CD4-positive, alpha-beta T cell treated with Interleukin-4 for 4 hours (primary cell): Measurements from ENCODE around the gene ACLY.
"Not testable (repeated sequence)": the region's sequence is repeated elsewhere in the genome, so short reads cannot be mapped to it uniquely, and the experiment has no call there.

Source experiments
- DNase-seq: peaks from one replicate; pipeline ENCODE4 v3.0.0-alpha.2; 2020

The ACLY gene

DNA sequence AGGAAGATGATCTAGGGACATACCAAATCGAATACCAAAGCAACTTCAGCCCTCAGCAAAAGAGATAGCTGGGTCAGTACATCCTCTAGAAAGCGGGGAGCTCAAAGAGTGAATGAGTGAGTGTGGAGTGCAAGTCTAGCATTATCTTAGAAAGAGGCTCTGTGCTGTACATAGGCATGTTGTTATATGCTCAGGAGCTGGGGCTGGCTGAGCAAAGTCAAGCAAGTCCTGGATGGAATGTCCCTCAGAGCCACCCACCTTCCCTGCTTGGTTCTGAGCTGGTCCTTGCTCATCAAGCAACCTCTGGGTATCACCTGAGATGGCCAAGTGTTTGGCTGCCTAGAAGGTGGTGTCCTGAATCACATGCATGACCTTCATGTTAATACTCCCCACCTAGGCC, 48.7 kb downstream of the ACLY start:
- DNase-seq = no peak

DNA sequence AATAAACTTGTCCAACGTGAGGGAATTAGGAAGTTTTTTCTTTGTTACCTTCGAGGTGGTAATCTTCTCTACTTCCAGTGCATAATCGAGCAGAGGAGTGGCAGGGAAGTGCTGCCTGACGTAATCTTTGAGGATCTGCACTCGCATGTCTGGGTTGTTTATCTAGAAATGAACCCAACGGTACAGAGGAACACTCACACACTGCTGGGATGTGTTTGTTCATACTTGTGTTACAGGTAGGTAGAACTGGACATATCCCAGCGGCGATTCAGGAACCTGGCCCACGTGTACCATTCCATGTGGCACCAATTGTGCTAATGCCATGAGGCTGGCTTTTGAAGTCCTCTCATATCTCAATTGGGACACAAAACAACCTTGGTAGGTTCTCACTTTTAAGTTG, 49.3 kb downstream of the ACLY start:
- DNase-seq = no peak

DNA sequence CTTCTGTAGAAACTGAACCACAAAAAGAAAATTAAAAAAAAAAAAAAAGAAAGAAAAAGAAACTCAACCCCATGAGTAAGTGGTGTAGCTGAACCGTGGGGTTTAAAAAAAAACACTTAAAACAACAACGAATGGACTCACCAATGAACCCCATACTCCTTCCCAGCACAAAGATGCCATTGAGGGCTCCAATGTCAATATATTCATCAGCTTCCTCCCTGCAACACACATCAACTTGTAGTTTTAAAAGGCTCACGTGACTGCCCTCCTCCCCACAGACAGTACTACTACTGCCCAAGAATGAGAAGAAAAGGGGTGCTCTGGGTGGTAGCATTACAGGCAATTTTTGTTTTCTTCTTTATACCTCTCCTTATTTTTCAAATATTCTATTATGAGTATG, 50.2 kb downstream of the ACLY start:
- DNase-seq = peak; percentile 20

DNA sequence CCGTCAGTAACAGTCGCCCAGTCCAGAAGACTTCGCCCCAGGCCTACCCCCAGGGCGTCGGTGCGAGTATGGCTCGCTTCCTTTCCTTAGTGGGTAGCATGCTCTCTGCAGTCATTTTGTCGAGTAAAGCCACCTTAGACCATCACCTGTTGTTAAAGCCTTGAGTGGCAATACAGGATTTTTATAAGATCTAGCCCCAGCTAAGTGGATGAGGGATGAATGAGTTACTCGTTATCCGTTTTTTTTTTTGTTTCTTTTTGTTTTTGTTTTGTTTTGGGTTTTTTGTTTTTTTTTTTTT, 53.2 kb downstream of the ACLY start:
- no peak for DNase-seq

DNA sequence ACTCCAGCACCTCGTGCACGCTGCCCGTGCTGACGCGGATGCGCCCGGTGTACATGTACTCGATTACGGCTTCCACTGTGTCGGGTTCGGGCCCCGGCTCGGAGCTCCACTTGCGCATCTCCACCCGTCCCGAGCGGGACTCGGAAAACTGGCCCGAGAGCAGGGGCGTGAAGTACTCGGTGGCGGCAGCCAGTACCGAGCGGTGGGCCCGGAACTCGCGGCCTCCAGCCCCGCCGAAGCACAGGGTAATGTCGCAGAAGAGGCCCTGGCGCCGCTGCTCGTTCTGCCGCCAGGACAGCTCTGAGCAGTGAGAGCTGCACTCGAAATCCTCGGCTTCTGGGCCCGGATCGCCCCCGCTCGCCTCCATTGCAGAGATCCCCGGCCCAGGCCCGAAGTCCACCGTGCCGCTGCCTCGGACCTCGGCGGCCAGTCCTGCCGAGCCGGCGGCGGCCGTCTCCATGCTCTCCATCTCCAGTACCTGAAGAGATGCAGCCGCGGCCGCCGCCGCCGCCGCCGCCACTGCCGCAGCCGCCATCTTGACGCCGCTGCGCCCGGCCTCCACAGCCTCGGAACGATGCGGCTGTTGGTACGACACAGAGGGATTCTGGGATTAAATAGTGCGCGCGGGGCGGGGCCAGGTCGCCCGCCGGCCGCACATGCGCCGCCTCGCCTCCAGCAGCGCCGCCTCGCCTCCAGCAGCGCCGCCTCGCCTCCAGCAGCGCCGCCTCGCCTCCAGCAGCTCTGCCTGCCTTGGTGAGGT, 53.7 kb downstream of the ACLY start, which contains the start of gene KLHL11:
KLHL11 (minus strand) TSS at position 588 of the 760 bp plus-strand sequence; CDS start at position 535, 53 bp downstream.
- peak; percentile 83 for DNase-seq

DNA sequence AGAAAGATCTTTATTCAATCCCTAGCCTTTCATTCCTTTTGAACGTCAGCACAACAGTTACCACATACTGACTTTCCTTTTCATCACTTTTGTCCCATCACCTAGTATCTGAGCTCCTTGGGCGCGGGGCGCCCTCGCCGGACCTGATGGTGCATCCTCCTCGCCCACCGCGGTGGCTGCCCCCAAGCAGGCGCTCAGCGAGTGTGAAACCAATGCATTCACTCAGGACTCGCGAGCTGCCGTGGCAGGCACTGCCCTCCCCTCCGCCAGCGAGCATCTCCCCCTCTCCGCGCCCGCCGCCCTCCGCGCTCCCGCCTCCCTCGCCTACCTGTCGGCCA, 54.3 kb downstream of the ACLY start:
- peak; percentile 58 for DNase-seq

DNA sequence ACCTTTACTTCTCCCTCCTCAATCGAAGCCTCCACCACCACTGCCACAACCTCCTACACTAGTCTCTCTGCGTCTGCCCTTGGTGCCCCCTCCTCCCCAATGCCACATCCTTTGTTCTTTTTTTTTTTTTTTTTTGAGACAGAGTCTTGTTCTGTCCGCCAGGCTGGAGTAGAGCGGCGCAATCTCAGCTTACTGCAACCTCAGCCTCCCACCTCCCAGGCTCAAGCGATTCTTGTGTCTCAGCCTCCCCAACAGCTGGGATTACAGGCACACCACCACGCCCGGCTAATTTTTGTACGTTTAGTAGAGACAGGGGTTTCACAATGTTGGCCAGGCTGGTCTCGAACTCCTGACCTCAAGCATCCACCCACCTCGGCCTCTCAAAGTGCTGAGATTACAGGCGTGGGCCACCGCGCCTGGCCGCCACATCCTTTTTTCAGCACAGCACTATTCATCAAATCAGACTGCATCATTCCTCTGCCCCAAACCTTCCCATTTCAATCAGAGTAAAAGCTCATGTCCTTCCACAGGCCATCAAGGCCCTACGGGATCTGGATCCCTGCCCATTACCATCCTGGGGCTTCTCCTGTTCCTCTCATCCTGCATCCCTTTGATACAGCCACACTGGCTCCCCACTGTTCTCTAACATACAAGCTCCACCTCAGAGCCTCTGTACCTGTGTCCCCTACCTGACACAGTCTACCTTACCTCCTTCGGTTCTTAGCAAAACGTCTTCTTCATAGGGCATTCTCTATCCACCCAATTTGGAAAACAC, 55.5 kb downstream of the ACLY start:
- DNase-seq = no peak

DNA sequence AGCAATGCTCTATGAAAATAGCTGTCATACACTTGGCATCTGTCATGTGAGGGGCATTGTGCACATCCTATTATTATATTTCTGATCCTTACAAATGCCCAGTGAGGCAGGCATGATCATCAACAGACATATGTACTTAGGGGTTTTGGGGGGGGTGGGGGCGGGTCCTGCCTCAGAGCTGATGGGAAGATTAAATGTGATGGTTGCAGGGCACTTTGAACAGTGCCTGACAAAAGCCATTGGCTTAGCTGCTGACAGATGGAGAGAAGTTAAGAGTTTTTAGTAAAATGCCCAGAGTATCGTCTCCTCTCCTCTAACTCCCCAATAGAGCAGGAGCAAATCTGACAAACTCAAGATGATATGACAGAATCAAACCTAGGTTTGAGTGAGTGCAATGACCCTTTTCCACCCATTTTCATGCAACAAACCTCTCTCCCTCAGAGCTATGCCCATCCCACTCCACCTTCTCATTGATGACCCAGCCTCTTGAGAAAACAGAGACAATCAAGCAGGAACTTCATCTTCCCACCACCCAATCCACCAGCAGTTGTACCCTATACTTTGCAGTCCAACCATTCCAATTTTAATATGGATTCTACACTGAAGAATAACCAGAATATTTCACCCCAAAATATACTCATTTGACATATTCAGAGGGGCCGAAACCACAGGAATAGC, 58.4 kb downstream of the ACLY start:
- DNase-seq = no peak

DNA sequence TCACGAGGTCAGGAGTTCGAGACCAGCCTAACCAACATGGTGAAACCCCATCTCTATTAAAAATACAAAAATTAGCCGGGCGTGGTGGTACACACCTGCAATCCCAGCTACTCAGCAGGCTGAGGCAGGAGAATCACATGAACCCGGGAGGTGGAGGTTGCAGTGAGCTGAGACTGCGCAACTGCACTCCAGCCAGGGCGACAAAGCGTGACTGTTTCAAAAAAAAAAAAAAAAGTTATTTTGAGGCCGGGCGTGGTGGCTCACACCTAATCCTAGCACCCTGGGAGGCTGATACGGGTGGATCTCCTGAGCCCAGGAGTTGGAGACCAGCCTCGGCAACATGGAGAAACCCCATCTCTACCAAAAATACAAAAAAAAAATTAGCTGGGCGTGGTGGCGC, 67.4 kb downstream of the ACLY start:
- DNase-seq = not testable (repeated sequence)

DNA sequence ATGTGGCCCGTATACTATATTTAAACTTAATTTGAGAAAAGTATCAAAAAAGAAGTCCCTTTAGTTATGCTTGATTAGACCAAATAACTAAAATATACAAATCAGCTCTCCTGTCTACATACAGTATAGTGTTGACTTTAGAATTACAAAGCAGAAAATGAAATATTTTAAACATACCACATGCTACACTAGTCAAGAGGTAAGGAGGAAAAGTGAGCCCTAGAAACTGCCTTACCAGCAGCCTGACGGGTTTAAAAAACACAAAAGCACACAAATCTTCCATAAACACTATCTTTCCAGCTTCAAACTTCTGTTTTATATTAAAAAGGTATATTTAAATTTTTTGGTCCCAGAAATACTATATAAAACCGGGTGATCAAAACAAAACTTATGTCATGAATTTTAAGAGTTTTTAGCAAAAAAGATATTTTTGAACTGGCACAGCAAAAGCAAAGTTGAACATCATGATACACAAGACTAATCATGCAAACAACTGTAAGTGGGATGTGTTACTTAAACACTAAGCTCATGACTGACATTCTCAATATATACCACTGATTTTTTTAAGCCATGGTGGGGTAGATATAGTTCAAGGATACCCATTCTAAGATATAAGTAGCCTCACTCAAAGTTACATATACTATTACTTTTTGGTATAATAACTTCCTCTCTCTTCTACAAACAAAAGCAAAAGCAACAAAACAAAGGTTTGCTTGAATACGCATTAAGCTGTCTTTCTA, 69.3 kb downstream of the ACLY start:
- no peak for DNase-seq

DNA sequence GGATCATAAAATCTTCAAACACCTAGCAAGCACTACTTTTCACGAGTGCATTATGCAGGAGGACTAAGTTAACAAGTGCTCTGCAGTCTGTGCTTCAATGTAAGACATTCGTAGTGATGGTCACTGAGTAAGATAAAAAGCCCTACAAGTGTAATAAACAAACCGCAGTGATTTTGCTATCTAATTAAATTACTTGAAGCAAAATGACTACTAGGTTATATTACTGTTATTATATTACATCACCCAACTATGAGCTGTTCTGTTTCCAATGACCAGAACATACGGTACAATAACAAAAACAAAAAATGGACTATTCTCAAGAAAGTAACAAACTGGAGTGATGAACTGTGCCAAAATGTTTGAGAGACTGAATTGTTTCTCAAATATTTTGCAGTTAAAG, 70.0 kb downstream of the ACLY start:
- no peak for DNase-seq

DNA sequence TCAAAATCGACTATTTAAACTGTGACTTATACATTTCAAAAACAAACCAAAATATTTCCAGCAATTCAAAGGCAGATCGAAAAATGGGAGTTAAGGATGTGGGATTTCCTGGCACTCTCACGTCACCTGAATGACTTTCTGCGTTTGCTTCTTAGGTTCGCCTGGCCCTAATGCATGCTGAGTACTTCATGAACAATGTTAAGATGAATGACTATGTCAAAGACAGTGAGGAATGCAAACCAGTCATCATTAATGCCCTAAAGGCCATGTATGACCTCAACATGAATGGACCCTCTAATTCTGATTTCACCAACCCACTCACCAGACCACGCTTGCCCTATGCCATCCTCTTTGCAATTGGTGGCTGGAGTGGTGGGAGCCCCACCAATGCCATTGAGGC, 73.8 kb downstream of the ACLY start:
- DNase-seq = no peak

DNA sequence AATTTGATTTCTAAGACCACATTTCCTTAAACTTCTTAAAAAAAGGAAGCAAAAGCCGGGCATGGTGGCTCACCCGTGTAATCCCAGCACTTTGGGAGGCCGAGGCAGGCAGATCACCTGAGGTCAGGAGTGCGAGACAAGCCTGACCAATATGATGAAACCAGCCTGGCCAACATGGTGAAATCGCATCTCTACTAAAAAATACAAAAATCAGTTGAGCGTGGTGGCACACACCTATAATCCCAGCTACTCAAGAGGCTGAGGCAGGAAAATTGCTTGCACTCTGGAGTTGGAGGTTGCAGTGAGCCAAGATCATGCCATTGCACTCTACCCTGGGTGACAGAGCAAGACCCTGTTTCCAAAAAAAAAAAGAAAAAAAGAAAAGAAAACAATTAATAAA, 78.0 kb downstream of the ACLY start:
- not testable (repeated sequence) for DNase-seq

DNA sequence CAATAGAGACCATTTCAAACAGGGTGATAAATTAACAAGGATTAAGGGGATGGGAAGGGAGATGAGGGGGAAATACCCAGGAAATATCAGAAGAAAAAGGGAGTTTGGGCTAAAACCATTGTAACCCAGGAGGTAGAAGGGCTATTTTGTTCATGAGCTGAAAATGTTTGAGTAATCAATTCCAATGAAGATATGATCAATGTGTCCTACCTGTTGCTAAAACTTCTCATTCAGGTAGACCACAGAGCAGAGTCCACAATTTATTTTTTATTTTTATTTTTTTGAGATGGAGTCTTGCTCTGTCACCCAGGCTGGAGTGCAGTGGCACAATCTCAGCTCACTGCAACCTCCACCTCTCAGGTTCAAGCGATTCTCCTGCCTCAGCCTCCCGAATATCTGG, 79.3 kb downstream of the ACLY start:
- not testable (repeated sequence) for DNase-seq

DNA sequence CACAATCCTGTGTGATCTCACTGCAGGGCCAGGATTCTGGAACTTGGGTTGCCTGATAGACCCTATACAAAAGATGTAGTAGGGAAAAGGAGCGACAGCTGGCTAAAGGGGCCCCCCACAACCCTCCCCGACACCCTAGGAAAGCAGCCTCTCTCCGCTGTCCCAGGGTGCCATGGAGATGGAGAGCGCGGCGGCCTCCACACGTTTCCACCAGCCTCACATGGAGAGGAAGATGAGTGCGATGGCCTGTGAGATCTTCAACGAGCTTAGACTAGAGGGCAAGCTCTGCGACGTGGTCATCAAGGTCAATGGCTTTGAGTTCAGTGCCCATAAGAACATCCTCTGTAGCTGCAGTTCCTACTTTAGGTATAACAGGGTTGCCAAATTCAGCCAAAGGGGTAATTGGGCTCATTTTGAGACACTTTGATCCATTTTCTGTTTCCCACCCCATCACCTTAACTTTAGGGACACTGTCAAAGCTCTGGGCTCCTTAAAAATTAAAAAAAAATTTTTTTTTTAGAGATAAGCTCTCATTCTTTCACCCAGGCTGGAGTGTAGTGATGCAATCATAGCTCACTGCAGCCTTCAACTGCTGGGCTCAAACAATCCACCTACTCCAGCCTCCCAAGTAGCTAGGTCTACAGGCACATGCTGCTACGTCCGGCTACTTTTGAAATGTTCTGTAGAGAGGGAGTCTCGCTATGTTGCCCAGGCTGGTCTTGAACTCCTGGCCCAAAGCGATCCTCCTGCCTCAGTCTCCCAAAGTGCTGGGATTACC, 80.8 kb downstream of the ACLY start, which contains the start of gene KLHL10:
KLHL10 (plus strand) TSS at position 65 of the 778 bp plus-strand sequence; CDS start at position 173, 108 bp downstream.
- DNase-seq = no peak

DNA sequence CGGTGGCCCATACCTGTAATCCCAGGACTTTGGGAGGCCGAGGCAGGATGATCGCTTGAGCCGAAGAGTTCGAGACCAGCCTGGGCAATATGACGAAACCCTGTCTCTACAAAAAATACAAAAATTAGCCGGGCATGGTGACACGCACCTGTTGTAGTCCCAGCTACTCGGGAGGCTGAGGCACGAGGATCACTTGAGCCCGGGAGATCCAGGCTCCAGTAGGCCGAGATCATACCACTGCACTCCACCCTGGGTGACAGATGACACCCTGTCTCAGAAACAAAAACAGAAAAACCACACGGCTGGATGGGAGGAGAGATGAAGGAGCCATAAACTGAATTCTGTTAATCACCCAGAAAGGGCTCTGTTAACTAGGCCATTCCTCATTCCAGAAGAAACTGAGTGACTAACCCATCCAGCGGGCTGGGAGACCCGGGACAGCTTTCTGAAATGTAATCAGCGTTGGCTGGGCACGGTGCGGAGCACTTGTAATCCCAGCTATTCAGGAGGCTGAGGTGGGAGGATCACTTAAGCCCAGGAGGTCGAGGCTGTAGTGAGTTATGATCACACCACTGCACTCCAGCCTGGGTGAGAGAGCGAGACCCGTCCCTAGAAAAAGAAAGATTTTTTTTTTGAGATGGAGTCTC, 82.1 kb downstream of the ACLY start:
- DNase-seq = no peak

DNA sequence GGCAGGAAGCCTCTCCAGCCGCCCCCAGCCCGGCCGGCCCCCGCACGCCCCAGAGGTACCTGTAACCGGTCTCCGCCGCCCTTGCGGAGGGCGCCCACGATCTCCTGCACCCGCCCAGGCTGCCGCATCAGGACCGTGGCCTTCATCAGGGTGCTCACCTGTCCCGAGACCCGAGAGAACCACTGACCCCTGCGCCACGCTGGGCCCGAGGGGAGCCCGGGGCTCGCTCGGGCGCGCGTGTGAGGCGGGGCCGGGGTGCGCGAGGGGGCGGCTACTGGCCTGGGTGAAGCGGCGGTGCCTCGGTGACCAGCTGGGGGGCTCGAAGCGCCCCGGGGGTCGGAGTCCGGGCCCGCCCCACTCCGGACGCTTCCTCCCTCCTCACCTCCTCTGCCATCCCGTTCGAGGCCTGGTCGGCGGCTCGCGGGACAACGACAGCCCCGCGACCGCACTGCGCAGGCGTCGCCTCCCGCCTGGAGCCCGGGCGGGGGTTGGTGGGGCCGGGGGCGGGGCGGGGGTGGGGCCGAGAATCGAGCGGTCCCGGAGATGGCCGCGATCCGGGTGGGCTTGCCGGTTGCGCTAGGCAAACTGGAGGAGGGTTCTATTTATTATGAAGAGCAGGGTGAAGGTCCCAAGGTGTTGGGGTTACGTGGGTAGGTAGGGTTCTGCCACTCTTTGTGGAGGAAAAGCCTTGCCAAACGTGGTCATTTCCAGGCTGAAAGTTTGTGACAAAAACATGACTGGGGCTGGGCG, 82.8 kb downstream of the ACLY start, which contains the start of gene NT5C3B:
NT5C3B (minus strand) TSS at position 433 of the 750 bp plus-strand sequence; CDS start at position 394, 39 bp downstream.
- DNase-seq = peak; percentile 14

DNA sequence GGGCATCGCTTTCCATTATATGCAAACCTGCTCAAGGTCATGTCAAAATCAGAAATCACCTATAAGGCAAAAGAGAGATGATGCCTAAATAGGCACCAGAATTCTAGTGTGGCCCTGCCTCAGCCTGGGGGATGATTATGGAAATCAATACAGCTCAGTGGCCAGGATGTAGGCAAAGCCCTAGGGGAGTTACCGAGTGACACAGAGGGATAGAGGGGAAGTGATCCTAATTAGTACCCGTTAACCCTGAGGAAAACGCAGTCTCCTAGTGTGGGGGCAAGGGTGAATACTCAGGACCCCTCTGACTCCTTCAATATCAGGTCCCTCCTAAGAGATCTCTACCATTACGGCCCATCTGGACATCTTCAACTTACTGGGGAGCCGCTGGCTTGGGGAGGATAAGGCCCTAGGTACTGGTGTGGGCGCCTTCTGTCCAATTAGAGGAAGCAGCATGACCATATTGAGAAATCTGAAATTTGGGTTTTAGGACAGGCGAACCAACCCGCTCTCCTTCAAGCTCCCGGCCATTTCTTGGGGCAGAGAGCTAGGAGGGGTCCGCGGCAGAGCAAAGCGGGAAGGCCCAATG, 83.4 kb downstream of the ACLY start:
- DNase-seq = no peak

DNA sequence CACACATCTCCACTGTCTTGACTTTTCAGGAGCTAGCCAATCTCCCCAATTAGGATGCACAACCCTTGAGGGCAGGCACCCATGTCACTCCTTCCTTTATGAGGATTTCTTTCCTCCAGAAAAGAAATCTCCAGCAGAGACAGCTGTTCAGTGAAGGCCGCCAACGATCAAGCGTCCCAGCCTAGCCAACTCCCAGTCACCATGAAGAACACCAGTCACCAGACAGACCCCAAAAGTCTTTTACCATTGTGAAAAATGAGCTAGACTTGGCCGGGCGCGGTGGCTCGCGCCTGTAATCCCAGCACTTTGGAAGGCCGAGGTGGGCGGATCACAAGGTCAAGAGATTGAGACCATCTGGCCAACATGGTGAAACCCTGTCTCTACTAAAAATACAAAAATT, 88.8 kb downstream of the ACLY start:
- DNase-seq = not testable (repeated sequence)

DNA sequence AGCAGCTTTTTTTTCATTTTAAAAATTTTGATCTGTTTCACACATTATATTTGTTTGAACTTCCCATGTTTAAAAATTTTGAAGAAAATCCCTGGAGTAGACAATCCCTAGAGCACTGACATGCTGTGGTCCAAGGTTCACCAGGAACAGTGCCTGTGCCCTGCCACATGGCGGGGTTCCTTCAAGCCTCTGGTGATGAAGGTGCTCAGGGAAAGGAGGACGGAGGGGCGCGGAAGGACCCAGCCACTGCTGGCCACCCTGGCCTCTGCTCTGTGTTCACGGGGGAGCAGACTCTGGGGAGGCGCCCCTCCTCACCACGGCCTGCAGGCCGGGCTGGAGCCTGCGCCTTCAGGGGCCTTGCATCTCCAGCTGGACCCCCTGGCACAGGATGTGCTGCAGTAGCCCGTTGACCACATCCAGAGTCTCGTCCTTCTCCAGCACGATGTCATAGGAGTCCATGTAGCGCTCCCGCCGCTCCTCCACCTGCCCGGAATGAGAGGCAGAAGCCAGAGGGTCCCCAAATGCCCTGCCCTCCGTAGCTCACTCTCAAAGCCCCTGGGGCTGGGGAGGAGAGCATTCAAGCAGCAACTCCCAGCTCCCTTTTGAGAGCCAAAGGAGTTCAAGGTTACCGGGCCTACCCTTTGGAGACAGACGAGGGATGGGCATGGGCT, 93.4 kb downstream of the ACLY start:
- DNase-seq = no peak
